SK-N-SH (cell line): ENCODE measurements around the gene CNTNAP5.

ENCODE experiments used
- CTCF ChIP-seq: fragments of 200-600 bp; sonication (generic); IDR thresholded peaks from 2 replicates; pipeline ENCODE4 v1.6.1; 2017; ENCODE audit warnings: antibody characterized with exemption, mild to moderate bottlenecking, moderate library complexity
- EP300 ChIP-seq, 2 experiments: IDR thresholded peaks; 2 replicates each; pipeline versions ENCODE4 v1.4.0 to v1.6.1; 2012; ENCODE audit warnings: borderline replicate concordance in 1 of 2, low read depth in 1 of 2, low read length in 1 of 2
- MXI1 ChIP-seq: IDR thresholded peaks from 2 replicates; pipeline ENCODE4 v1.6.1; 2012; ENCODE audit warnings: mild to moderate bottlenecking, low read depth, low read length, improper control_type of control experiment
- POLR2AphosphoS5 ChIP-seq: IDR thresholded peaks from 2 replicates; pipeline ENCODE4 v1.6.1; 2012; ENCODE audit warnings: low read depth, low read length
- RAD21 ChIP-seq: IDR thresholded peaks from 2 replicates; pipeline ENCODE4 v1.6.1; 2012; ENCODE audit warnings: mild to moderate bottlenecking, low read length
- SIN3A ChIP-seq: IDR thresholded peaks from 2 replicates; pipeline ENCODE4 v1.6.1; 2012; ENCODE audit warnings: low read depth, mild to moderate bottlenecking, low read length, moderate library complexity, borderline replicate concordance
- TAF1 ChIP-seq: IDR thresholded peaks from 2 replicates; pipeline ENCODE4 v1.6.1; 2012; ENCODE audit warnings: low read depth, mild to moderate bottlenecking, low read length, moderate library complexity, borderline replicate concordance
- USF2 ChIP-seq: fragments of 150-350 bp; IDR thresholded peaks from 2 replicates; pipeline ENCODE4 v1.6.1; 2017; ENCODE audit warnings: antibody characterized with exemption, low read length, low read depth, borderline replicate concordance

- TF ChIP-seq CTCF (no peak), POLR2AphosphoS5 (no peak), EP300 (IDR thresholded peaks at IDR 0.05; ENCODE audit: borderline replicate concordance in 1 of 2, low read depth in 1 of 2, low read length in 1 of 2) (no peak), RAD21 (no peak), TAF1 (no peak), SIN3A (no peak), USF2 (no peak), MXI1 (no peak)
Measured at GRCh38 chr2:124053796-124054195, 28.7 kb downstream of the CNTNAP5 start.
